ENCODE data around the gene CACNA2D1. TPM values are rescaled to one million over a fixed set of nuclear protein-coding genes. Genes with fewer than 3 reads are reported as not detected.

Gene CACNA2D1
- total RNA-seq, 1 donor from 2014 or later, result 46.1 TPM

DNA sequence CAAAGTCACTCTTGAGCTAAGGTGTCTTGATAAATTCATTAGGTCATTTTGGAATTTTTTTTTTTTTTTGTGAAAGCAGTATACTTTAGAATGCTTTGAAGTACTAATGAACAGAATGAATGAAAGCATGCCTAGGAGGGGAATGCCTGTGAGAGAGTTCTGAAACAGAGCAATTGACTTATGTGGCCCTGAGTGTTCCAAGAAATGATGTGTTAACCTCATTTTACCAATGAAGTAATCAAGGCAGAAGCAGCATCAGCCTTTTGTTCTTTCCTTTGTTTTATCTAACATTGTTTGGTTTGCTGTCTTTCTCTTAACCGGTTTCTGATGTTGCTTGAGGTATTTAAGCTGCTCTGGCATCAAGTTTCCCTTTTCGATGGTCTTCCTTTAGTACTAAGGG lies 519.1 kb downstream of the CACNA2D1 start:
- ATAC-seq, result no peak
- no peak for DNase-seq (ENCODE audit: missing footprints)
- intact Hi-C loops (cut with DNase I), result no loop called here

DNA sequence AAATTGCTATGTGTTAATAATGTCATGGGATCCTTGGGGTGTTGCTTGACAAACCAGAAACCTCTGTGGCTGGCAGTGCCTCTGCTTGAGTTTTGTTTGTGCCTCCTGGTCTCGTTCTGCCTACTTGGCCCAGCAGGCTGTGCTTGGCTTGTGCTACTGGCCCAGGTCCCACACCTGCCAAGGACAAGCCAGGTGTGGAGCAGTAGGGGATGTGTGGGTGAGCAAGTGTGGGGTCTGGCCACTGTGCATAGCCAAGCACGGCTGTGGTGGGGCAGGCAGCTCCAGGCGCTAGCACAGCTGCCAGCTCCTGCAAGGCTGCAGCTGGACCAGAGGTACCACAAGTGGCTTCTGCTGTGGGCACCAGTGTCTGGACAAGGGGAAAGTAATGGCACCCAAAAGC lies 524.1 kb downstream of the CACNA2D1 start:
- intact Hi-C loops (cut with DNase I), result no loop called here
- no peak for DNase-seq (ENCODE audit: missing footprints)
- no peak for ATAC-seq

DNA sequence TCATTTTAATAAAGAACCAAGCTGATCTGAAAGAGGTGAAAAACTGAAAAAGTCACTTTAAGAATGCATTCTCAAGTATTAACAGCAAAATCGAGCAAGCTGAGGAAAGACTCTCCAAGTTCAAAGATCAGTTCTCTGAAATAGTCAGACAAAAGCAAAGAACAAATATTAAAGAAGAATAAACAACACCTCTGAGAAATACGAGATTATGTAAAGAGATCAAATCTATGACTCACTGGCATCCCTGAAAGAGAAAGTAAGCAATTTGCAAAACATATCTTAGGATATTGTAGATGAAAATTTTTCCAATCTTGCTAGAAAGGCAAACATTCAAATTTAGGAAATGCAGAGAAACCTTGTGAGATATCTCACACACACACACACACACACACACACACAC lies 535.4 kb downstream of the CACNA2D1 start:
- intact Hi-C loops (cut with DNase I), result no loop called here
- DNase-seq (ENCODE audit: missing footprints) (no peak), ATAC-seq (no peak)

DNA sequence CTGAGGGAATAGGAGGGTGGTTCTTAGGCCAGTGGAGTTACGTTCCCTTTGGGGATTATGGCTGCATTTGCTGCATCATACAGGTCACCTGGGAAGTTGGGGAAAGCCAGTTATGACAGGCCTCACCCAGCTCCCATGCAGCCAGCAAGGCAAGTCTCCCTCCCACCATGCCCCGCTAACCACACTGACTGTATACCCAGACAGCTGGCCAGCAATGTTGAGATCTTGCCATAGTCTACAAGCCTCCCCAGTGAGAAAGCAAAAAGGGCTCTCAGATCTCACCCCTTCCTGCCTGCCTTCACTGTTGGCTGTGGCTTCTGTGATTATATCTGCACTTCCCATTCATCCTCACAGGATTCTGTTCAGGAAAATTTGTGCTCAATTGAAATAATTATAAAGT lies 540.5 kb downstream of the CACNA2D1 start:
- intact Hi-C loops (cut with DNase I), result no loop called here
- ATAC-seq, result no peak
- no peak for DNase-seq (ENCODE audit: missing footprints)

DNA sequence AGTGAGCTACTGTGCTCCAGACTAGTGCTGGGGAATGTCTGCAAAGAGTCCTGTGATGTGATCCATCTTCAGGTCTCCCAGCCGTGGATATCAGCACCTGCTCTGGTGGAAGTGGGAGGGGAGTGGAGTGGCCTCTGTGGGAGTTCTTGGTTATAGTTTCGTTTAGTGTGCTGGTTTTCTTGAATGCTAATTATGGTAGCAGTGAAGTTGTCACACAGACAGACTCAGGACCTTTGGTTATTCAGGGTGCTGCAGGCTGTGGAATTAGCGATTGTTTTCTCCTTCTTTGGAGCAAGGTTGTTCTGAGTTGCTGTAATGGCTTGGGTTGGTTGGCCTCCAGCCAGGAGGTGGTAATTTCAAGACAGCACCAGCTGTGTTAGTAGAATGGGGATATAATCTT lies 541.0 kb downstream of the CACNA2D1 start:
- DNase-seq (ENCODE audit: missing footprints) (no peak), ATAC-seq (no peak)
- intact Hi-C loops (cut with DNase I), result no loop called here

Measured in Right ventricle myocardium inferior (tissue), 1 donor.